ENCODE data around the gene OBI1.

OBI1 gene

GRCh38 chr13:78658630-78659449 is at the start of gene OBI1:
OBI1 (minus strand) TSS chr13:78659155; CDS start chr13:78659120, 35 bp downstream.
- DNase-seq: peak; percentile 90

- no peak for DNase-seq
Observed at GRCh38 chr13:78701383-78701782, 42.4 kb upstream of the OBI1 start.

- no peak for DNase-seq
Observed at GRCh38 chr13:78700121-78700910, 41.4 kb upstream of the OBI1 start.

GRCh38 chr13:78689011-78689410 is 30.1 kb upstream of the OBI1 start:
- peak; percentile 52 for DNase-seq

- DNase-seq: no peak
Observed at GRCh38 chr13:78686461-78686860, 27.5 kb upstream of the OBI1 start.

- DNase-seq: no peak
Observed at GRCh38 chr13:78680576-78681350, 21.8 kb upstream of the OBI1 start.

GRCh38 chr13:78680115-78680561 is 21.2 kb upstream of the OBI1 start:
- no peak for DNase-seq

GRCh38 chr13:78679329-78679728 is 20.4 kb upstream of the OBI1 start:
- peak; percentile 52 for DNase-seq

- no peak for DNase-seq
Observed at GRCh38 chr13:78675112-78675511, 16.2 kb upstream of the OBI1 start.

GRCh38 chr13:78674638-78675037 is 15.7 kb upstream of the OBI1 start:
- no peak for DNase-seq

GRCh38 chr13:78662467-78662866 is 3.5 kb upstream of the OBI1 start:
- no peak for DNase-seq

- no peak for DNase-seq
Observed at GRCh38 chr13:78660495-78660857, 1.5 kb upstream of the OBI1 start.

GRCh38 chr13:78659732-78660494 is 958 bp upstream of the OBI1 start:
- DNase-seq: no peak

- DNase-seq: no peak
Observed at GRCh38 chr13:78659450-78659730, 435 bp upstream of the OBI1 start.

GRCh38 chr13:78657699-78658629 is 991 bp downstream of the OBI1 start:
- DNase-seq: no peak

GRCh38 chr13:78655906-78656305 is 3.0 kb downstream of the OBI1 start:
- no peak for DNase-seq

- no peak for DNase-seq
Observed at GRCh38 chr13:78655007-78655406, 3.9 kb downstream of the OBI1 start.

GRCh38 chr13:78652651-78653050 is 6.3 kb downstream of the OBI1 start:
- no peak for DNase-seq

- DNase-seq: no peak
Observed at GRCh38 chr13:78650717-78651083, 8.3 kb downstream of the OBI1 start.

- no peak for DNase-seq
Observed at GRCh38 chr13:78649997-78650716, 8.8 kb downstream of the OBI1 start.

- peak; percentile 65 for DNase-seq
Observed at GRCh38 chr13:78647109-78647678, 11.8 kb downstream of the OBI1 start.

All from islet precursor cell (in vitro differentiated cells).